Stimulated activated CD8-positive, alpha-beta memory T cell treated with anti-CD3 and anti-CD28 coated beads, Interleukin-4, amount 100 ng/mL, for 1 hour (primary cell): Measurements from ENCODE around the gene HEPH.
"Not testable (repeated sequence)": the region's sequence is repeated elsewhere in the genome, so short reads cannot be mapped to it uniquely, and the experiment has no call there.

Experiments
- DNase-seq, 2 donors: peaks; one replicate each; pipeline ENCODE4 v3.0.0-alpha.2; 2020; ENCODE audit warnings: low read depth in 2 of 2, low spot score in 1 of 2

The HEPH gene

GRCh38 chrX:66163849-66164411 is at the start of gene HEPH:
TSS of gene HEPH (plus strand) at chrX:66164247. CDS start at chrX:66170571, 6,324 bp downstream.
- no peak for DNase-seq

- DNase-seq, result not testable (repeated sequence)
Measured at GRCh38 chrX:66118722-66119121, 45.3 kb upstream of the HEPH start.

- not testable (repeated sequence) for DNase-seq
Measured at GRCh38 chrX:66121354-66121753, 42.7 kb upstream of the HEPH start.

- no peak for DNase-seq
Measured at GRCh38 chrX:66126662-66127061, 37.4 kb upstream of the HEPH start.

- no peak for DNase-seq
Measured at GRCh38 chrX:66130469-66130868, 33.6 kb upstream of the HEPH start.

GRCh38 chrX:66135284-66135683 is 28.8 kb upstream of the HEPH start:
- not testable (repeated sequence) for DNase-seq

GRCh38 chrX:66142351-66142750 is 21.7 kb upstream of the HEPH start:
- DNase-seq, result no peak

GRCh38 chrX:66144258-66144657 is 19.8 kb upstream of the HEPH start:
- DNase-seq, result no peak

GRCh38 chrX:66149519-66149918 is 14.5 kb upstream of the HEPH start:
- no peak for DNase-seq

GRCh38 chrX:66150163-66150562 is 13.9 kb upstream of the HEPH start:
- no peak for DNase-seq

GRCh38 chrX:66162331-66162822 is 1.7 kb upstream of the HEPH start:
- DNase-seq, result no peak

- DNase-seq, result no peak
Measured at GRCh38 chrX:66163447-66163846, 600 bp upstream of the HEPH start.

- no peak for DNase-seq
Measured at GRCh38 chrX:66164470-66164869, 423 bp downstream of the HEPH start.

GRCh38 chrX:66164931-66165330 is 884 bp downstream of the HEPH start:
- no peak for DNase-seq

GRCh38 chrX:66166671-66167070 is 2.6 kb downstream of the HEPH start:
- no peak for DNase-seq

- DNase-seq, result no peak
Measured at GRCh38 chrX:66167431-66167830, 3.4 kb downstream of the HEPH start.

GRCh38 chrX:66176134-66176533 is 12.1 kb downstream of the HEPH start:
- DNase-seq, result no peak

GRCh38 chrX:66191563-66191962 is 27.5 kb downstream of the HEPH start:
- DNase-seq, result no peak

- DNase-seq, result no peak
Measured at GRCh38 chrX:66193821-66194220, 29.8 kb downstream of the HEPH start.

GRCh38 chrX:66200050-66200664 is 36.1 kb downstream of the HEPH start:
- no peak for DNase-seq

GRCh38 chrX:66200855-66201795 is 37.1 kb downstream of the HEPH start:
- DNase-seq, result no peak

- no peak for DNase-seq
Measured at GRCh38 chrX:66203114-66203513, 39.1 kb downstream of the HEPH start.
